Peyer's patch (tissue), 4 donors: Measurements from ENCODE around the gene FST. TPM values are rescaled to one million over a fixed set of nuclear protein-coding genes. Genes with fewer than 3 reads are reported as not detected.

ENCODE experiments used
- DNase-seq, 3 donors: peaks; one replicate each; pipeline ENCODE4 v3.0.0-alpha.2; 2017 to 2019
- H3K27ac ChIP-seq, 4 donors: fragments of 200-600 bp; sonication (generic); one replicate each; pipeline ENCODE4 v1.5.1; 2016 to 2019
- H3K27me3 ChIP-seq, 2 donors: fragments of 200-600 bp; sonication (generic); one replicate each; pipeline ENCODE4 v1.5.1; 2019
- H3K36me3 ChIP-seq, 3 donors: fragments of 200-600 bp; sonication (generic); one replicate each; pipeline ENCODE4 v1.5.1; 2016 to 2019
- H3K4me1 ChIP-seq, 4 donors: fragments of 200-600 bp; sonication (generic); one replicate each; pipeline ENCODE4 v1.5.1; 2016 to 2019
- H3K4me3 ChIP-seq, 4 donors: fragments of 200-600 bp; sonication (generic); 1 replicate in 3 of 4; 2 replicates in 1 of 4; pipeline ENCODE4 v1.5.1; 2016 to 2019; ENCODE audit warnings: mild to moderate bottlenecking in 1 of 4
- H3K9me3 ChIP-seq, 4 donors: fragments of 200-600 bp; sonication (generic); one replicate each; pipeline ENCODE4 v1.5.1; 2016 to 2019; ENCODE audit warnings: mild to moderate bottlenecking in 1 of 4
- CTCF ChIP-seq, 6 experiments: fragments of 450-650 bp in 4 of 6; fragments of 200-600 bp in 2 of 6; sonication (generic) in 1 of 6; IDR thresholded peaks; one replicate each; pipeline ENCODE4 v1.5.1; 2017 to 2019; ENCODE audit warnings: antibody characterized with exemption in 6 of 6, mild to moderate bottlenecking in 3 of 6, moderate library complexity in 1 of 6
- POLR2A ChIP-seq, 2 donors: fragments of 450-650 bp; IDR thresholded peaks; one replicate each; pipeline ENCODE4 v1.5.1; 2017; ENCODE audit warnings: antibody characterized with exemption in 2 of 2, mild to moderate bottlenecking in 2 of 2, moderate library complexity in 2 of 2
- total RNA-seq, 4 donors: library from RNA; depleted of rRNA; stranded (reverse); fragments of >200 nt; gene quantifications; one replicate each; pipeline ENCODE4 v1.1.0, GENCODE V29; 2016

FST gene
- total RNA-seq, 4 donors from 2014 or later, result 3.5 to 47.0 (median 10.9) TPM

- TF ChIP-seq POLR2A (IDR thresholded peaks at IDR 0.05) (no peak), CTCF (IDR thresholded peaks at IDR 0.05) (no peak)
- no peaks in the 10 kb centered on the region for H3K36me3 ChIP-seq
- peak overlapping the region in 3 of 4 donors; percentile 59 to 76 (median 61) for H3K27ac ChIP-seq
- no peaks in the 10 kb centered on the region for H3K9me3 ChIP-seq
- DNase-seq, result no peak
- H3K27me3 ChIP-seq, result no peaks in the 10 kb centered on the region
- H3K4me3 ChIP-seq, result peak overlapping the region; percentile 37 to 61 (median 55)
- H3K4me1 ChIP-seq, result peaks cover 0 to 28% (median 3%) of the 10 kb centered on the region in 4 donors
These were observed 894 bp downstream of the FST start for GRCh38 chr5:53481159-53481886.

- Histone ChIP-seq H3K27ac (peak overlapping the region in 2 of 4 donors; percentile 26), H3K4me1 (peaks cover 0 to 28% (median 3%) of the 10 kb centered on the region in 4 donors), H3K4me3 (peak overlapping the region; percentile 36 to 58 (median 49)), H3K27me3 (no peaks in the 10 kb centered on the region), H3K9me3 (no peaks in the 10 kb centered on the region), H3K36me3 (no peaks in the 10 kb centered on the region)
- DNase-seq, result peak; percentile 23 to 76 (median 73)
- TF ChIP-seq POLR2A (IDR thresholded peaks at IDR 0.05) (no peak), CTCF (IDR thresholded peaks at IDR 0.05) (peak in 3 of 6 experiments; percentile 28 to 38 (median 36))
These were observed 1.7 kb downstream of the FST start for GRCh38 chr5:53481887-53482716.

DNA sequence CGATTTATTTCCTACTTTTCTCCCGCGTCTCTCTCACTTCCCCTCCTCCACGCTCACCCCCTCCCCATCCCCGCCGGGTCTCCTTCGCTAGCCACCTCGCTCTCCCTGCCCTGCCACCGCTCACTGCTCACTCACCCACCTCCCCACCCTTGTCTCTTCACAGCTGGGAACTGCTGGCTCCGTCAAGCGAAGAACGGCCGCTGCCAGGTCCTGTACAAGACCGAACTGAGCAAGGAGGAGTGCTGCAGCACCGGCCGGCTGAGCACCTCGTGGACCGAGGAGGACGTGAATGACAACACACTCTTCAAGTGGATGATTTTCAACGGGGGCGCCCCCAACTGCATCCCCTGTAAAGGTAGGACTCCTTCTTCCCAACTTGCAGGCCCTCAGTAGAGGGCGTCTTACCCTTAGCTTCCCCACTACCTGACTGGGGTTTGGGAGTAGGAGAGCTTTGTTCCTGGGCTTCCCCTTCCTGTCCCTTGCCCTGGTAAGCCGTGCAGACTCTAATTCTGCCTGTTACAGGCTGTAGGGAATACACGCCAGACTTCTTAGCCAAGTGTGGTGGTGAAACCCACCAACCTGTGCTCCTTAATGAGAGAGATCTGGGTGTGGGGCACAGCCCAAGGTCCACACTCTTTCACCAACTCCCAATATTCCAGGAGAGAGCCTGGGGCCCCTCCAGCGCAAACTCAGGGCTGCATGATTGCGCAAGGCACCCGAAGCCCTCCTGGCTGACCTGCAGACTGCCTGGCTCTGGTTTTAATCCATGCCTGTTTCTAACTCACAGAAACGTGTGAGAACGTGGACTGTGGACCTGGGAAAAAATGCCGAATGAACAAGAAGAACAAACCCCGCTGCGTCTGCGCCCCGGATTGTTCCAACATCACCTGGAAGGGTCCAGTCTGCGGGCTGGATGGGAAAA is 2.5 kb downstream of the FST start:
- Histone ChIP-seq H3K4me1 (peaks cover 0 to 28% (median 3%) of the 10 kb centered on the region in 4 donors), H3K36me3 (no peaks in the 10 kb centered on the region), H3K27ac (no peak overlapping the region), H3K4me3 (peak overlapping the region; percentile 36 to 58 (median 49)), H3K9me3 (no peaks in the 10 kb centered on the region), H3K27me3 (no peaks in the 10 kb centered on the region)
- TF ChIP-seq CTCF (IDR thresholded peaks at IDR 0.05) (no peak), POLR2A (IDR thresholded peaks at IDR 0.05) (no peak)
- peak in 2 of 3 donors; percentile 47 to 51 for DNase-seq

DNA sequence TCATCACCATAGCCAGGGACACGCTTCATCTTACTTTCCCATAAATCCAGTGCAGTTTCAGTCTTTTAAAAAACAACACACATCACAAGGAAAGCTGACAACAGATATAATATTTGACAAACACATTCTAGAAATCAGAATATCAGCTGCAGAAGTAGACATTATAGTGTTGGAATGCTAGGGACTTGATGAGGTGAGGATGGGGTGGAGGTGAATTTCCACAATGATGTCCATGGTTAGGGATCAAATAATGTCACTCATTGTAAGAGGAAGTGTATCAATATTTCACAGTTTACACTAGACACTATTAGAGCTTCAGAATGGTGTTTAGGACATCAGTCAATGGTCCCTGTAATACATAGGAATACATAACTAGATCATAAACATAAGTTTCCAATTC is 7.0 kb downstream of the FST start:
- H3K27me3 ChIP-seq, result no peaks in the 10 kb centered on the region
- TF ChIP-seq POLR2A (IDR thresholded peaks at IDR 0.05) (no peak), CTCF (IDR thresholded peaks at IDR 0.05) (no peak)
- H3K4me1 ChIP-seq, result peaks cover 0 to 6% (median 0%) of the 10 kb centered on the region in 4 donors
- H3K9me3 ChIP-seq, result no peaks in the 10 kb centered on the region
- no peaks in the 10 kb centered on the region for H3K36me3 ChIP-seq
- no peak overlapping the region for H3K27ac ChIP-seq
- no peak overlapping the region for H3K4me3 ChIP-seq
- DNase-seq, result no peak

- H3K4me3 ChIP-seq, result no peak overlapping the region
- H3K9me3 ChIP-seq, result no peaks in the 10 kb centered on the region
- no peak overlapping the region for H3K27ac ChIP-seq
- TF ChIP-seq POLR2A (IDR thresholded peaks at IDR 0.05) (no peak), CTCF (IDR thresholded peaks at IDR 0.05) (no peak)
- H3K27me3 ChIP-seq, result no peaks in the 10 kb centered on the region
- DNase-seq, result no peak
- H3K36me3 ChIP-seq, result no peaks in the 10 kb centered on the region
- H3K4me1 ChIP-seq, result no peaks in the 10 kb centered on the region
These were observed 7.8 kb downstream of the FST start for GRCh38 chr5:53488195-53488722.
